Spleen (tissue), 11 donors: ENCODE data around the gene HMGN1. TPM values are rescaled to one million over a fixed set of nuclear protein-coding genes. Genes with fewer than 3 reads are reported as not detected.

ENCODE experiments used
- DNase-seq: peaks from one replicate; pipeline ENCODE4 v3.0.0-alpha.2; 2020
- H3K27ac ChIP-seq, 8 donors: fragments of 200-600 bp; sonication (generic) in 7 of 8; 1 replicate in 4 of 8; 2 replicates in 4 of 8; pipeline versions ENCODE4 v1.5.0 to v1.8.0; 2016 to 2021; ENCODE audit warnings: inconsistent platforms in 4 of 8, mild to moderate bottlenecking in 4 of 8, moderate library complexity in 1 of 8
- H3K27me3 ChIP-seq, 7 donors: fragments of 200-600 bp; sonication (generic) in 6 of 7; replicated peaks in 1 of 7; 1 replicate in 4 of 7; 2 replicates in 3 of 7; pipeline versions ENCODE4 v1.5.0 to v1.8.0; 2016 to 2021; ENCODE audit warnings: inconsistent platforms in 3 of 7, mild to moderate bottlenecking in 1 of 7
- H3K36me3 ChIP-seq, 6 donors: fragments of 200-600 bp; sonication (generic) in 5 of 6; 1 replicate in 4 of 6; 2 replicates in 2 of 6; pipeline versions ENCODE4 v1.5.0 to v1.8.0; 2016 to 2021; ENCODE audit warnings: inconsistent platforms in 2 of 6
- H3K4me1 ChIP-seq, 6 donors: fragments of 200-600 bp; sonication (generic) in 5 of 6; 1 replicate in 3 of 6; 2 replicates in 3 of 6; pipeline versions ENCODE4 v1.5.0 to v1.8.0; 2016 to 2021; ENCODE audit warnings: inconsistent platforms in 3 of 6
- H3K4me3 ChIP-seq, 8 donors: fragments of 200-600 bp; sonication (generic) in 7 of 8; 1 replicate in 4 of 8; 2 replicates in 4 of 8; pipeline versions ENCODE4 v1.5.0 to v1.8.0; 2016 to 2021; ENCODE audit warnings: inconsistent platforms in 4 of 8, mild to moderate bottlenecking in 4 of 8, moderate library complexity in 2 of 8
- H3K9me3 ChIP-seq, 8 donors: fragments of 200-600 bp; sonication (generic) in 7 of 8; 1 replicate in 4 of 8; 2 replicates in 4 of 8; pipeline versions ENCODE4 v1.5.0 to v1.8.0; 2016 to 2021; ENCODE audit warnings: inconsistent platforms in 4 of 8
- POLR2A ChIP-seq, 3 donors: fragments of 450-650 bp; IDR thresholded peaks; one replicate each; pipeline ENCODE4 v1.5.1; 2017; ENCODE audit warnings: antibody characterized with exemption in 3 of 3, mild to moderate bottlenecking in 1 of 3
- POLR2AphosphoS5 ChIP-seq, 3 donors: sonication (generic); formaldehyde crosslinking; IDR thresholded peaks; one replicate each; pipeline ENCODE4 v1.5.1; 2017; ENCODE audit warnings: antibody characterized with exemption in 3 of 3
- WGBS, 5 donors: extraction: QIAGEN DNeasy Blood & Tissue Kit in 3 of 5; methylation state at CpG; one replicate each; pipeline versions ENCODE4 v1.1.5 to v1.1.7; 2013 to 2018; 5-methylcytosine and 5-hydroxymethylcytosine counted together
- intact Hi-C: fragments of 100-400 bp; cut with DNase I; formaldehyde crosslinking; loops from one replicate; pipeline ENCODE4 v1.15.0; 2023; ENCODE audit warnings: low total_unique reads
- polyA plus RNA-seq, 3 donors: library from polyadenylated mRNA; stranded (reverse); fragments of 200-250 nt; gene quantifications; one replicate each; pipeline ENCODE4 v1.2.1, GENCODE V29; 2013
- total RNA-seq, 7 donors: library from RNA; depleted of rRNA in 3 of 7; stranded (reverse); fragments of >200 nt in 3 of 7; fragmentation: NEBNext Ultra II Directional in 4 of 7; extraction: Animal tissue kit (Norgen Biotek cat#: 25700) in 4 of 7; gene quantifications; one replicate each; pipeline versions ENCODE4 v1.1.0 to v1.2.1, GENCODE V29; 2016 to 2021
- TF ChIP-seq, protein P1 (sequence below), 11 experiments: fragments of 200-600 bp in 7 of 11; fragments of 450-650 bp in 4 of 11; sonication (generic) in 4 of 11; IDR thresholded peaks in 8 of 11; conservative IDR thresholded peaks in 3 of 11; 1 replicate in 7 of 11; 2 replicates in 4 of 11; pipeline versions ENCODE4 v1.4.0 to v1.8.0; 2016 to 2021; ENCODE audit warnings: antibody characterized with exemption in 11 of 11, inconsistent platforms in 4 of 11, mild to moderate bottlenecking in 1 of 11
- donor health status: healthy with polysubstance abuse.
- donor health status: DM: no; HTN: no; CAD: no; lungs with moderate emphysema.
- donor health status: DM: no; HTN: no; CAD: no.
- donor health status: Bipolar disorder and iron deficiency.
- donor health status: healthy.
- donor health status: DM: no; HTN: no; CAD: no.
- donor health status: DM: yes; HTN: yes; CAD: no.

The HMGN1 gene
- total and polyA plus RNA-seq, 10 donors = 101 to 276 (median 172) TPM

DNA sequence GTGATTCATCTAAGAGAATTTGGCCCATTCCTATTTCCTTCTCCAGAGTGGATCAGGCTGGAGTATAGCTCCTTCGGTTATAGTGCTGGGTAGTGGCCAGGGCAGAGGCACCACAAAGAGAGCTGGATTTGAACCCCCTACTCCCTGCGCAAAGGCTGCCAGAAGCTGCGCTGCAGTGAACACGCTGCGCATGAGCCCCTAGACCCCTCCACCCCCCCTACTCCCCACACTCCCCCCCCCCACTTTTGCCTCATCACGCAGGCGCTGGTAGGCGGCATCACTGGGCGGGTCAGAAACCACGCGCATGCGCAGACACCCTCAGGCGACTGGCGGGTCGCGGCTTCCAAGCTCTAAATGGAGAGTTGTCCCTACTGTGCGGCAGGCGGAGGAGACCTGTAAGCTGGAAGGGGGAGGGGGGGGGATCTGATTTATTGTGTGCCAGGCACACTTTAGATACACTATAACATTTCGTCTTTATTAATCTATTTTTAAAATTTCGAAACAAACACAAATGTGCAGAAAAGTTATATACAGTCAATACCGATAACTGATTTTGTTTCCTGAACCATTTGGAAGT, 38.7 kb upstream of the HMGN1 start:
- Histone ChIP-seq H3K9me3 (no peaks in the 10 kb centered on the region), H3K27me3 (no peaks in the 10 kb centered on the region), H3K36me3 (peaks cover 4 to 32% (median 14%) of the 10 kb centered on the region in 6 donors), H3K4me3 (peak overlapping the region; percentile 24 to 72 (median 45)), H3K27ac (peak overlapping the region in 7 of 8 donors; percentile 16 to 85 (median 72)), H3K4me1 (peaks cover 14 to 55% (median 32%) of the 10 kb centered on the region in 6 donors)
- intact Hi-C loops = loop anchor here (5.0 to 10.0 kb wide), 2 partner anchors 40 to 73 kb away; partner anchors contain the start of genes BRWD1 and HMGN1
- DNase-seq = peak; percentile 96
- TF ChIP-seq POLR2A (IDR thresholded peaks at IDR 0.05) = no peak
- TF ChIP-seq POLR2AphosphoS5 (IDR thresholded peaks at IDR 0.05) = peak in 2 of 3 donors; percentile 64 to 71
- TF ChIP-seq, protein P1, sequence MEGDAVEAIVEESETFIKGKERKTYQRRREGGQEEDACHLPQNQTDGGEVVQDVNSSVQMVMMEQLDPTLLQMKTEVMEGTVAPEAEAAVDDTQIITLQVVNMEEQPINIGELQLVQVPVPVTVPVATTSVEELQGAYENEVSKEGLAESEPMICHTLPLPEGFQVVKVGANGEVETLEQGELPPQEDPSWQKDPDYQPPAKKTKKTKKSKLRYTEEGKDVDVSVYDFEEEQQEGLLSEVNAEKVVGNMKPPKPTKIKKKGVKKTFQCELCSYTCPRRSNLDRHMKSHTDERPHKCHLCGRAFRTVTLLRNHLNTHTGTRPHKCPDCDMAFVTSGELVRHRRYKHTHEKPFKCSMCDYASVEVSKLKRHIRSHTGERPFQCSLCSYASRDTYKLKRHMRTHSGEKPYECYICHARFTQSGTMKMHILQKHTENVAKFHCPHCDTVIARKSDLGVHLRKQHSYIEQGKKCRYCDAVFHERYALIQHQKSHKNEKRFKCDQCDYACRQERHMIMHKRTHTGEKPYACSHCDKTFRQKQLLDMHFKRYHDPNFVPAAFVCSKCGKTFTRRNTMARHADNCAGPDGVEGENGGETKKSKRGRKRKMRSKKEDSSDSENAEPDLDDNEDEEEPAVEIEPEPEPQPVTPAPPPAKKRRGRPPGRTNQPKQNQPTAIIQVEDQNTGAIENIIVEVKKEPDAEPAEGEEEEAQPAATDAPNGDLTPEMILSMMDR (IDR thresholded peaks at IDR 0.05 in 8 of 11, conservative IDR thresholded peaks at IDR 0.05 in 3 of 11) = no peak
- 3 to 24% (median 8%) methylated on average over 15 to 21 of the region's 21 CpGs for WGBS, 5 donors

DNA sequence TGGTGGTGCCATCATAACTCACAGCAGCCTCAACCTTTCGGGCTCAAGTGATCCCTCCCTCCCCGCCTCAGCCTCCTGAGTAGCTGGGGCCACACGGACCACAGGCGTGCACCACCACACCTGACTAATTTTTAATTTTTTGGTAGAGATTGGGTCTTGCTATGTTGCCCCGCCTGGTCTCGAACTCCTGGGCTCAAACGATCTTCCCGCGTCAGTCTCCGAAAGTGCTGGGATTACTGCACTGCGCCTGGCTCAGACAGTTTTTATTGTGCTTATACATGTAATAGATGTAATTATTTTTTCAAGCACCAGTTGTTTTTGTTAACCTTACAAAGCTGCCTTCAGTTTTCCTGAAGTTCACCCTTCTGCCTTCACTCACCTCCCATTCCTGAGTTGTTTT, 38.0 kb upstream of the HMGN1 start:
- Histone ChIP-seq H3K4me1 (peaks cover 14 to 60% (median 37%) of the 10 kb centered on the region in 6 donors), H3K9me3 (no peaks in the 10 kb centered on the region), H3K27me3 (no peaks in the 10 kb centered on the region), H3K4me3 (peak overlapping the region in 2 of 8 donors; percentile 49 to 72), H3K27ac (peak overlapping the region in 5 of 8 donors; percentile 67 to 85 (median 81)), H3K36me3 (peaks cover under 1 to 25% (median 8%) of the 10 kb centered on the region in 6 donors)
- 92 to 97% (median 95%) methylated on average over 11 of the region's 11 CpGs for WGBS, 5 donors
- no peak for DNase-seq
- intact Hi-C loops = loop anchor here (5.0 to 10.0 kb wide), 2 partner anchors 40 to 72 kb away; partner anchors contain the start of genes BRWD1 and HMGN1
- TF ChIP-seq POLR2AphosphoS5 (IDR thresholded peaks at IDR 0.05) (no peak), POLR2A (IDR thresholded peaks at IDR 0.05) (no peak)
- TF ChIP-seq, protein P1 (IDR thresholded peaks at IDR 0.05 in 8 of 11, conservative IDR thresholded peaks at IDR 0.05 in 3 of 11) = no peak

DNA sequence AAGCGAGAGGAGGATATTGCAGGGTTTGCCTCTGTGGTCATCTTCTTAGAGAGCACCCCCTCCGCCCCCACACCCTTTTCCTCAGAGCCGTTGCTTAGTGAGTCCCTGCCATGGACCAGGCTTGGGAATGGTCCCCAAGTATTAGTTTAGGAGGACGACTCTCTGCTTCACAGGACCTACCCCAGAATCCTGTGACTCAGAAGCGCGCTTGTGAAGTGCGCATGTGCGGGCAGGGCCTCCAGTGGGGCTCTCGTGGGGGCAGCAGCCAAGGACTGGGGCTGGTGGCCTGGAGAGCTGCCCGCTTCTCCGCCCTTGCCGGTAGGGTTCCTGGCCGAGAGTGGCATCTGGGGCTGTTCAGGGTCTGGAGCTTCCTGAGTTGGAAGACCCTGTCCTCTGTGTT, 37.3 kb upstream of the HMGN1 start:
- Histone ChIP-seq H3K27ac (peak overlapping the region in 7 of 8 donors; percentile 4 to 82 (median 65)), H3K36me3 (peaks cover 0 to 18% (median 1%) of the 10 kb centered on the region in 6 donors), H3K4me1 (peaks cover 16 to 67% (median 44%) of the 10 kb centered on the region in 6 donors), H3K9me3 (no peaks in the 10 kb centered on the region), H3K27me3 (no peaks in the 10 kb centered on the region), H3K4me3 (peak overlapping the region in 6 of 8 donors; percentile 5 to 67 (median 42))
- intact Hi-C loops = loop anchor here (5.0 to 10.0 kb wide), 2 partner anchors 39 to 71 kb away; partner anchors contain the start of genes BRWD1 and HMGN1
- TF ChIP-seq, protein P1 (IDR thresholded peaks at IDR 0.05 in 8 of 11, conservative IDR thresholded peaks at IDR 0.05 in 3 of 11) = no peak
- TF ChIP-seq POLR2AphosphoS5 (IDR thresholded peaks at IDR 0.05) (no peak), POLR2A (IDR thresholded peaks at IDR 0.05) (no peak)
- 61 to 78% (median 76%) methylated on average over 10 to 13 of the region's 13 CpGs for WGBS, 5 donors
- DNase-seq = peak; percentile 79
